ENCODE data around the gene SNX8. TPM values are rescaled to one million over a fixed set of nuclear protein-coding genes. Genes with fewer than 3 reads are reported as not detected.

SNX8 gene
- total RNA-seq, 1 experiment from 2014 or later = 40.6 TPM

- H4K91ac ChIP-seq (ENCODE audit: insufficient read length, low read depth, low read length) = no peak overlapping the region
- no peak overlapping the region for H2BK20ac ChIP-seq (ENCODE audit: low read depth, low read length, poor library complexity, severe bottlenecking)
- no peak for DNase-seq
- H2BK15ac ChIP-seq (ENCODE audit: low read depth, low read length) = no peak overlapping the region
- no peaks in the 10 kb centered on the region; the same call in 1 of the 2 replicates for H3K79me2 ChIP-seq (ENCODE audit: insufficient read depth, low read length)
- H3T11ph ChIP-seq (ENCODE audit: low read length) = no peak overlapping the region
- H4K20me1 ChIP-seq (ENCODE audit: control insufficient read depth, insufficient read depth, insufficient read length) = no peaks in the 10 kb centered on the region
- H3K18ac ChIP-seq (ENCODE audit: insufficient read length, low read depth, low read length) = no peak overlapping the region
- no peak overlapping the region for H3K56ac ChIP-seq (ENCODE audit: insufficient read length, low read depth, low read length)
- peaks cover 31 to 79% (median 72%) of the 10 kb centered on the region in 3 experiments; a peak in 6 of 7 replicates for H3K36me3 Mint-ChIP-seq (ENCODE audit: insufficient read depth in 1 of 3, low read depth in 3 of 3)
- H3K4me1 ChIP-seq (ENCODE audit: insufficient read depth, low read length) = no peaks in the 10 kb centered on the region
- no peaks in the 10 kb centered on the region for H3K9me3 ChIP-seq (ENCODE audit: control insufficient read depth, low read depth, low read length)
- H3K4me2 ChIP-seq (ENCODE audit: insufficient read depth, insufficient read length, low read length) = no peak overlapping the region
- H3K27ac ChIP-seq (ENCODE audit: insufficient read length, low read depth, low read length) = no peak overlapping the region
- H3K23me2 ChIP-seq (ENCODE audit: insufficient read length, low read depth, low read length, poor library complexity, severe bottlenecking) = no peaks in the 10 kb centered on the region
- H2AFZ ChIP-seq (ENCODE audit: low read length) = no peak overlapping the region
- H3K27me3 ChIP-seq (ENCODE audit: insufficient read depth, low read length) = no peaks in the 10 kb centered on the region
- H4K8ac ChIP-seq (replicated peaks; ENCODE audit: insufficient read length, low read depth, low read length) = no peak overlapping the region
- no peak overlapping the region for H3K27ac Mint-ChIP-seq
- WGBS (ENCODE audit: extremely low coverage, insufficient read length, low lambda C conversion rate) = no CpG with 5 or more reads among the region's 4 CpGs
- no peak overlapping the region for H2BK12ac ChIP-seq (ENCODE audit: insufficient read length, low read depth, low read length)
- no peak for TF ChIP-seq CTCF (conservative IDR thresholded peaks at IDR 0.05)
- no peak overlapping the region for H3K9ac ChIP-seq (ENCODE audit: extremely low read depth, insufficient read length, low read length)
- no peaks in the 10 kb centered on the region for H3K27me3 Mint-ChIP-seq (ENCODE audit: low read depth)
- no peaks in the 10 kb centered on the region for H3K4me1 Mint-ChIP-seq
- H4K5ac ChIP-seq (ENCODE audit: insufficient read length, low read depth, low read length) = no peak overlapping the region
- no peak overlapping the region for H2AK5ac ChIP-seq (ENCODE audit: insufficient read length, low read length)
- no peak overlapping the region for H3K23ac ChIP-seq (ENCODE audit: insufficient read length, low read depth, low read length)
- H2BK5ac ChIP-seq (ENCODE audit: insufficient read length, low read length) = no peak overlapping the region
- no peak overlapping the region for H3K14ac ChIP-seq (ENCODE audit: insufficient read depth, low read length)
- H3K4ac ChIP-seq (ENCODE audit: low read depth, low read length) = no peak overlapping the region
- H3K4me3 Mint-ChIP-seq = no peak overlapping the region
- no peak overlapping the region for H2BK120ac ChIP-seq (ENCODE audit: low read depth, low read length, poor library complexity, severe bottlenecking)
- H3K79me1 ChIP-seq (ENCODE audit: insufficient read depth, low read depth, low read length, poor library complexity, severe bottlenecking) = peaks cover 8% of the 10 kb centered on the region
- H3K9me3 Mint-ChIP-seq = no peaks in the 10 kb centered on the region
These were observed 89.3 kb downstream of the SNX8 start for GRCh38 chr7:2224934-2225333.

Measured in H9 (cell line).